ENCODE results near the gene DUSP8. TPM values are rescaled to one million over a fixed set of nuclear protein-coding genes. Genes with fewer than 3 reads are reported as not detected.

DUSP8 gene
- total RNA-seq, 1 experiment from 2014 or later, result 10.2 TPM

GRCh38 chr11:1511937-1512496, 60.1 kb downstream of the DUSP8 start:
- Histone ChIP-seq H3K9ac (ENCODE audit: low read length) (no peak overlapping the region), H3K4me3 (replicated peaks in 1 of 2; ENCODE audit: low read depth in 1 of 2, low read length in 2 of 2) (no peak overlapping the region), H4K20me1 (ENCODE audit: insufficient read depth) (no peaks in the 10 kb centered on the region), H3K9me3 (ENCODE audit: control insufficient read depth in 1 of 2, insufficient read depth in 1 of 2, low read depth in 1 of 2, low read length in 2 of 2) (no peaks in the 10 kb centered on the region), H3K27me3 (ENCODE audit: insufficient read depth, low read length) (no peaks in the 10 kb centered on the region), H3K79me2 (ENCODE audit: insufficient read depth, low read length) (peaks cover 15% of the 10 kb centered on the region), H3K4me1 (ENCODE audit: control insufficient read depth in 1 of 2, insufficient read depth in 2 of 2, low read length in 2 of 2) (peaks cover 0 to 10% of the 10 kb centered on the region in 2 experiments; a peak in 1 of 4 replicates), H2AFZ (ENCODE audit: low read depth, low read length, poor library complexity, severe bottlenecking) (no peak overlapping the region), H3K36me3 (ENCODE audit: control insufficient read depth in 1 of 2, insufficient read depth in 2 of 2, low read length in 2 of 2) (no peaks in the 10 kb centered on the region), H3K27ac (ENCODE audit: low read depth, low read length) (no peak overlapping the region), H3K9me2 (ENCODE audit: insufficient read depth) (no peaks in the 10 kb centered on the region), H3K4me2 (ENCODE audit: low read length) (no peak overlapping the region)
- CTCF ChIA-PET, result no interaction called here
- intact Hi-C loops (cut with micrococcal nuclease), result no loop called here
- TF ChIP-seq SIN3A (IDR thresholded peaks at IDR 0.05; ENCODE audit: low read depth), result no peak
- TF ChIP-seq POLR2A (IDR thresholded peaks at IDR 0.05; ENCODE audit: borderline replicate concordance, extremely low read depth, insufficient read depth, insufficient read length), result no peak
- no peak for TF ChIP-seq CBX3 (IDR thresholded peaks at IDR 0.05; ENCODE audit: low read depth)
- no peak for TF ChIP-seq EZH2phosphoT487 (IDR thresholded peaks at IDR 0.05; ENCODE audit: borderline replicate concordance)
- TF ChIP-seq, protein P1, sequence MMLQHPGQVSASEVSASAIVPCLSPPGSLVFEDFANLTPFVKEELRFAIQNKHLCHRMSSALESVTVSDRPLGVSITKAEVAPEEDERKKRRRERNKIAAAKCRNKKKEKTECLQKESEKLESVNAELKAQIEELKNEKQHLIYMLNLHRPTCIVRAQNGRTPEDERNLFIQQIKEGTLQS (IDR thresholded peaks at IDR 0.05), result no peak
- TF ChIP-seq ZNF274 (IDR thresholded peaks at IDR 0.05; ENCODE audit: low read depth, low read length), result no peak
- TF ChIP-seq RAD21 (IDR thresholded peaks at IDR 0.05; ENCODE audit: low read depth), result no peak
- no peak for TF ChIP-seq POLR2AphosphoS5 (IDR thresholded peaks at IDR 0.05; ENCODE audit: low read depth, low read length)
- TF ChIP-seq ZBTB33 (IDR thresholded peaks at IDR 0.05; ENCODE audit: extremely low read depth, insufficient replicate concordance, low read length), result no peak
- TF ChIP-seq ZFX (IDR thresholded peaks at IDR 0.05), result no peak
- TF ChIP-seq EGR1 (IDR thresholded peaks at IDR 0.05; ENCODE audit: low read depth), result no peak
- TF ChIP-seq, protein P2, sequence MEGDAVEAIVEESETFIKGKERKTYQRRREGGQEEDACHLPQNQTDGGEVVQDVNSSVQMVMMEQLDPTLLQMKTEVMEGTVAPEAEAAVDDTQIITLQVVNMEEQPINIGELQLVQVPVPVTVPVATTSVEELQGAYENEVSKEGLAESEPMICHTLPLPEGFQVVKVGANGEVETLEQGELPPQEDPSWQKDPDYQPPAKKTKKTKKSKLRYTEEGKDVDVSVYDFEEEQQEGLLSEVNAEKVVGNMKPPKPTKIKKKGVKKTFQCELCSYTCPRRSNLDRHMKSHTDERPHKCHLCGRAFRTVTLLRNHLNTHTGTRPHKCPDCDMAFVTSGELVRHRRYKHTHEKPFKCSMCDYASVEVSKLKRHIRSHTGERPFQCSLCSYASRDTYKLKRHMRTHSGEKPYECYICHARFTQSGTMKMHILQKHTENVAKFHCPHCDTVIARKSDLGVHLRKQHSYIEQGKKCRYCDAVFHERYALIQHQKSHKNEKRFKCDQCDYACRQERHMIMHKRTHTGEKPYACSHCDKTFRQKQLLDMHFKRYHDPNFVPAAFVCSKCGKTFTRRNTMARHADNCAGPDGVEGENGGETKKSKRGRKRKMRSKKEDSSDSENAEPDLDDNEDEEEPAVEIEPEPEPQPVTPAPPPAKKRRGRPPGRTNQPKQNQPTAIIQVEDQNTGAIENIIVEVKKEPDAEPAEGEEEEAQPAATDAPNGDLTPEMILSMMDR (IDR thresholded peaks at IDR 0.05 in 2 of 3, conservative IDR thresholded peaks at IDR 0.05 in 1 of 3; ENCODE audit: borderline replicate concordance in 1 of 3, insufficient read depth in 1 of 3, low read depth in 2 of 3, low read length in 2 of 3), result no peak
- TF ChIP-seq CEBPB (IDR thresholded peaks at IDR 0.05; ENCODE audit: low read depth), result no peak
- no peak for TF ChIP-seq YY1 (IDR thresholded peaks at IDR 0.05; ENCODE audit: extremely low read depth, insufficient replicate concordance, low read depth, low read length)
- TF ChIP-seq, protein P3, sequence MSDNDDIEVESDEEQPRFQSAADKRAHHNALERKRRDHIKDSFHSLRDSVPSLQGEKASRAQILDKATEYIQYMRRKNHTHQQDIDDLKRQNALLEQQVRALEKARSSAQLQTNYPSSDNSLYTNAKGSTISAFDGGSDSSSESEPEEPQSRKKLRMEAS (IDR thresholded peaks at IDR 0.05), result no peak
- TF ChIP-seq FOSL1 (IDR thresholded peaks at IDR 0.05; ENCODE audit: low read depth), result no peak
- TF ChIP-seq, protein P4, sequence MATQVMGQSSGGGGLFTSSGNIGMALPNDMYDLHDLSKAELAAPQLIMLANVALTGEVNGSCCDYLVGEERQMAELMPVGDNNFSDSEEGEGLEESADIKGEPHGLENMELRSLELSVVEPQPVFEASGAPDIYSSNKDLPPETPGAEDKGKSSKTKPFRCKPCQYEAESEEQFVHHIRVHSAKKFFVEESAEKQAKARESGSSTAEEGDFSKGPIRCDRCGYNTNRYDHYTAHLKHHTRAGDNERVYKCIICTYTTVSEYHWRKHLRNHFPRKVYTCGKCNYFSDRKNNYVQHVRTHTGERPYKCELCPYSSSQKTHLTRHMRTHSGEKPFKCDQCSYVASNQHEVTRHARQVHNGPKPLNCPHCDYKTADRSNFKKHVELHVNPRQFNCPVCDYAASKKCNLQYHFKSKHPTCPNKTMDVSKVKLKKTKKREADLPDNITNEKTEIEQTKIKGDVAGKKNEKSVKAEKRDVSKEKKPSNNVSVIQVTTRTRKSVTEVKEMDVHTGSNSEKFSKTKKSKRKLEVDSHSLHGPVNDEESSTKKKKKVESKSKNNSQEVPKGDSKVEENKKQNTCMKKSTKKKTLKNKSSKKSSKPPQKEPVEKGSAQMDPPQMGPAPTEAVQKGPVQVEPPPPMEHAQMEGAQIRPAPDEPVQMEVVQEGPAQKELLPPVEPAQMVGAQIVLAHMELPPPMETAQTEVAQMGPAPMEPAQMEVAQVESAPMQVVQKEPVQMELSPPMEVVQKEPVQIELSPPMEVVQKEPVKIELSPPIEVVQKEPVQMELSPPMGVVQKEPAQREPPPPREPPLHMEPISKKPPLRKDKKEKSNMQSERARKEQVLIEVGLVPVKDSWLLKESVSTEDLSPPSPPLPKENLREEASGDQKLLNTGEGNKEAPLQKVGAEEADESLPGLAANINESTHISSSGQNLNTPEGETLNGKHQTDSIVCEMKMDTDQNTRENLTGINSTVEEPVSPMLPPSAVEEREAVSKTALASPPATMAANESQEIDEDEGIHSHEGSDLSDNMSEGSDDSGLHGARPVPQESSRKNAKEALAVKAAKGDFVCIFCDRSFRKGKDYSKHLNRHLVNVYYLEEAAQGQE (IDR thresholded peaks at IDR 0.05; ENCODE audit: low read depth), result no peak
- ATAC-seq, result no peak
- no peak for DNase-seq (ENCODE audit: low read depth, low spot score)
- BruUV-seq (replicated peaks), result no TSS peak
- RAD21 ChIA-PET (ENCODE audit: low non-redundant PET in 1 of 2, low total read pairs in 2 of 2, uncharacterized antibody in 2 of 2, unreplicated experiment in 2 of 2), result no interaction called here
- POLR2A ChIA-PET, result no interaction called here

All from HCT116 (cell line).